Stimulated activated CD4-positive, alpha-beta T cell treated with anti-CD3 and anti-CD28 coated beads, Interleukin-12 subunit alpha, Interleukin-12 subunit beta, amount 100 ng/mL, for 48 hours (primary cell): ENCODE data around the gene KIF2C.

ENCODE experiments used
- DNase-seq, 3 donors: peaks; one replicate each; pipeline ENCODE4 v3.0.0-alpha.2; 2020; ENCODE audit warnings: low read depth in 2 of 3, low spot score in 1 of 3

KIF2C gene

DNA sequence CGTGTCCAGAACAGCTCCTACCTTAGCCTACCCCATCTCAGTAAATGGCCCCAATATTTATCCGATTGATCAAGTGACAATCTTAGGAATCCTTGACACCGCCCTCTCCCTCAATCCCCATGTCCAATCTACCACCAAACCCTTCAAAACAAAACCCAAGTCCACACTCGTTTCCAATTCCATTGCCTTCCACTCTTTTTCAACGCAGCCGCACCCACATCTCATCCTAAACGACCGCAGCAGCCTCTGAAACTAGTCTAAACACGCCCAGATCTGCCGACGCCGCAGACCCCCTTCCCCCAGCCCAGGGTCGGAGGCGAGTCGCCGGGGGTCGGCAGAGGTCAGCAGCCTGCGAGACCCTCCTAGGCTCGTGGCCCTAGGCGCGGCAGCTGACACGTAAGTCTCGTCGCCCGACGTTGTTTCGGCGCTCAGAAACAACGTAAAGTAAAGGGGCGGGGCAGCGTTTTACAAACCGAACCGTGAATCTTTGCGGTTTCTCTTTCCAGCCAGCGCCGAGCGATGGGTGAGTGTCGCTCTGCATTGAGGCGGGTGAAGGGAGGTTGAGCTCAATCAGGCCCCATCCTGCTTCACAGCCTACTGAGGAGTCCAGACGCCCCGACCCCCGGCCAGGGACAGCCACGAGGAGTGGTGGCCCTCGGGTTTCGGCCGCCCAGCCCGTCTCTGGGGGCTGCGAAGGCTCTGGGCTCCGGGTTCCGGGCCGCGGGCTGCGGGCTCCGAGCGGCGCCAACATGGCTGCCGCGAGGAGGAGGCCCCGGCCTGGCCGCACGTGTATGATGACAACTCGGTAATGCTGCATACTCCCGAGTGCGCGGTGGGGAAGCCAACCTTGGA is 35.7 kb downstream of the KIF2C start, which contains the start of gene RPS8:
RPS8 (plus strand) TSS at position 463 of the 852 bp plus-strand sequence; CDS start at position 520, 57 bp downstream.
- DNase-seq = peak; percentile 82 to 90 (median 85)

DNA sequence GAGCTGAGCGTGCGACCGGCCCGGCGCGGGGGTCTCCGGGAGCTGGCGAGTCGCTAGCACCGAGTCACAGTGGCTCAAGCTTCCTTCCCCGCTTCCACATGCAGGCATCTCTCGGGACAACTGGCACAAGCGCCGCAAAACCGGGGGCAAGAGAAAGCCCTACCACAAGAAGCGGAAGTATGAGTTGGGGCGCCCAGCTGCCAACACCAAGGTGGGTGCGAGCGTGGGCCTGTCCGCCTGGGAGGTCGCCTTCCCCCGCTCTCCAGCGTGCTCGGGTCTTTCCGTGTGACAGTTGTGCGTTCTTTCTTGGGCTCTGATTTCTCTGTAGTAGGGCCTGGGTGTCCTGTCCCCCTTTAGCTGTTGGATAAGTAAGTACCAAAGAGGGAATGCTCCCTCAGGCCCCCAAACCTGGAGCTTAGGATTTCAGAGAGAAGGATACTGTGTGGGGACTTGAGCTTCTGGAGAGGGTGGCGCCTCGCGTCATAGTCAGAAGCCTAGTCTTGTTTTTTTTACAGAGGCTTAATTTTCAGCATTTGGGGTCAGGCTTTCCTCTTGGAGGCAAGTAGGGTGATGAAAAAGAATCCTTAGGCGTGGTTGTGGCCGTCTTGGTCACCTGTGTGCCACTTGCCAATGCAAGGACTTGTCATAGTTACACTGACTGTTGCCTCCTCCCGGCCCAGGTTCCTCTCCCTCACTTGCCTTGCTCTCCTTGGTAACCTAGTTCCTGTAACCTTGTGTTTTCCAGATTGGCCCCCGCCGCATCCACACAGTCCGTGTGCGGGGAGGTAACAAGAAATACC is 36.5 kb downstream of the KIF2C start:
- DNase-seq = no peak

DNA sequence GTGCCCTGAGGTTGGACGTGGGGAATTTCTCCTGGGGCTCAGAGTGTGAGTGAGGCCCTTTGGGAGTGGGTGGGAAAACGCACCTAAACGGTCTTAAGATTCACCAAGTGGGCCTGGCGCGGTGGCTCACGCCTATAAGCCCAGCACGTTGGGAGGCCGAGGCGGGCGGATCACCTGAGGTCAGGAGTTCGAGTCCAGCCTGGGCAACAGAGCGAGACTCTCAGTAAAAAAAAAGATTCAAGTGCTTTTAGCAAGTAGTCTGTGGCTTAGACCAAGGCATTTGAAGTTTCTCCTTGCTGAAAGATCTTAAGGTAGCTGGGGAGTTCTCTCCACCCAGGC is 37.1 kb downstream of the KIF2C start:
- no peak for DNase-seq

DNA sequence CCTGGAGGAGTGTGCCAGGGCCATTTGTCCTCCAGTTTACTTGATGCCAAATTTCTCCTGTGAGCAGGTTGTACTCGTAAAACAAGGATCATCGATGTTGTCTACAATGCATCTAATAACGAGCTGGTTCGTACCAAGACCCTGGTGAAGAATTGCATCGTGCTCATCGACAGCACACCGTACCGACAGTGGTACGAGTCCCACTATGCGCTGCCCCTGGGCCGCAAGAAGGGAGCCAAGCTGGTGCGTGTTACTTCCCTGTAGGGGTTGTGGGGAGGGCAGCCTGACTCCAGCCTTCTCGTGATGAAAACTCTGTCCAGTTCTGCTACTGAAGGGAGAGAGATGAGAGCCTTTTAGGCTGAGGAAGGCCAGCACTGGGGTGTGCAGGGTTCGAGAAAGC is 37.9 kb downstream of the KIF2C start:
- DNase-seq = no peak

DNA sequence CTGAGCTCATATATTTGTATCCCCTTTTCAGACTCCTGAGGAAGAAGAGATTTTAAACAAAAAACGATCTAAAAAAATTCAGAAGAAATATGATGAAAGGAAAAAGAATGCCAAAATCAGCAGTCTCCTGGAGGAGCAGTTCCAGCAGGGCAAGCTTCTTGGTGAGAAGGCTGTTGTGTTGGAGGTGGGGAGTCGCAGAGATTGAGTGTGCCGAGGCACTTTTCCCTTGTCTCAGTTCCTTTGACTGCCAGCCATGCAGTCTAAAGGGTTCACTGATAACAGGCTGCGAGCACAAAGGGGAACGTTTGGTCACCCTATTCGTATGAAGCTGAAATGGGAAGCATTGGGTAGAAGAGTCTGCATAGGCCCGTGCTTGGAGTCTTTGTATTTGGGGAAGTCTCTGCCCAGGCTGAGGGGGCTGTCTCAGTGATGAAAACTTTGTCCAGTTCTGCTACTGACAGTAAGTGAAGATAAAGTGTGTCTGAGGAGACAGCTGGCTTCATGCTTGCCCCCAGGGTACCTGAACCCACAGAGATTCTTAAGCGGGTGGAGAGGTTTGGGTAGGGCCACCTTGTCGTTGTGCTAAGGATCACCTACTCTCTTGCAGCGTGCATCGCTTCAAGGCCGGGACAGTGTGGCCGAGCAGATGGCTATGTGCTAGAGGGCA is 38.5 kb downstream of the KIF2C start:
- no peak for DNase-seq

DNA sequence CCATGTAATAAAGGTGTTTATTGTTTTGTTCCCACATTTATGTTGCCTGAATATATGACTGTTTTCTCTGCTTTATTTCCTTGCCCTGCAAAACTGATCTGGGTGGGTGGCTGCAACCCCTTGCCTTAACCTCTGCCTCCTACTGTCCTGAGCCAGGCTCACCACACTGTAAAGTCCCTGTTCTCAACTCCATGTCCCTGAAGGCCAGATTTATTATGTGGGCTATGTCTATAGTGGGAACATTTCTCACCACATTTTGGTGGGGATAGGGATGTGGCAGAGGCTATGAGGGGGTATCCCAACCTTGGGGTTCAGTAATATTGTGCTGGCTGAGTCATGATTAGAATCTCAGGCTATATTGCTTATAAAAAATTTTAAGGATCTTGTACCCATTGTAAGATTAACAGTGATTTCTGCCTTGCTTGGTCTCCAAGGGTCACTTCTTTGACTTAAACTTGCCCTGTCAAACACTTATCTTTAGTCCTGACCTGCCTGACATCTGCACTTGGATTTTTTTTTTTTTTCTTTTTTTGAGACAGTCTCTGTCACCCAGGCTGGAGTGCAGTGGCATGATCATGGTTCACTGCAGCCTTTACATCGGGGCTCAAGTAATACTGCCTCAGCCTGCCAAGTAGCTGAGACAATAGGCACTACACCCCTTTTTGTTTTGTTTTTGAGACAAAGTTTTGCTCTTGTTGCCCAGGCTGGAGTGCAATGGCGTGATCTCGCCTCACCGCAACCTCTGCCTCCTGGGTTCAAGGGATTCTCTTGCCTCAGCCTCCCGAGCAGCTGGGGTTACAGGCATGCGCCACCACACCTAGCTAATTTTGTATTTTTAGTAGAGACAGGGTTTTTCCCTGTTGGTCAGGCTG is 39.3 kb downstream of the KIF2C start:
- DNase-seq = no peak

DNA sequence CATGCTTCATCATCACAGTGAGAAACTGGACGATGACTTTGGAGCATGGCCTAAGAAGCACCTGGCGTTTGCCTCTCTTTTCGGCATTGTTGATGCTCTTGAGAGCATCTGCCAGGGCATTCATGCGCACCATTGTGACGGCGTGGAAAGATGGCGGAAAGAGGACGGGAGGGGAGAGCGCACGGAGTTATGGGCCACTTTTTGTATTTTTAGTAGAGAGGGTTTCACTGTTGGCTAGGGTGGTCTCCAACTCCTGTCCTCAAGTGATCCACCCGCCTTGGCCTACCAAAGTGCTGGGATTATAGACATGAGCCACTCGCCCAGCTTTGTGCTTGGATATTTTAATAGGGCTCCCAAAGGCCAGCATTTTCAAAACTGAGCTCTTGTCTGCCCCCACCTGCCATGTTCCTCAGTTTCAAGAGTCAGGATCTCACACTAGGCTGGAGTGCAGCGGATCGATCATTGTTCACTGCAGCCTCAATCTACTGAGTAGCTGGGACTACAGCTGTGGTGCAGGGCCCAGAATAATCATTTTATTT is 41.0 kb downstream of the KIF2C start:
- DNase-seq = no peak

DNA sequence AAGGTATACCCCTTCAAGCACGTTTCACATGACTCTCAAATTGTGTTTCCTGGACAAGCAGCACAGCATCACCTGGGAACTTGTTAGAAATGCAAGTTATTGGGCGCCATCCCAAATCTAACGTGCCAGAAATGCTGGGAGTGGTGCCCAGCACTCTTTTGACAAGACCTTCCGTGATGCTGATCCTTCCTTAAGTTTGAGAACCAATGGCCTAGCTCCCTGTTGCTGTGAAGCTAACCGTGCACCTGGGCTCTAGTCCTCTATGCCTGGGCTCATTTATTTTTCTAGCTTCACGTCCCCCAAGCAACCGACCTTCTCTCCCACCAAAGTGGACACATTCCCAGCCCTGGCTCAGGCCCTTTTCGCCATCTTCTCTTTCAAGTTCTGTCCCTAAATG is 44.1 kb downstream of the KIF2C start:
- DNase-seq = no peak

DNA sequence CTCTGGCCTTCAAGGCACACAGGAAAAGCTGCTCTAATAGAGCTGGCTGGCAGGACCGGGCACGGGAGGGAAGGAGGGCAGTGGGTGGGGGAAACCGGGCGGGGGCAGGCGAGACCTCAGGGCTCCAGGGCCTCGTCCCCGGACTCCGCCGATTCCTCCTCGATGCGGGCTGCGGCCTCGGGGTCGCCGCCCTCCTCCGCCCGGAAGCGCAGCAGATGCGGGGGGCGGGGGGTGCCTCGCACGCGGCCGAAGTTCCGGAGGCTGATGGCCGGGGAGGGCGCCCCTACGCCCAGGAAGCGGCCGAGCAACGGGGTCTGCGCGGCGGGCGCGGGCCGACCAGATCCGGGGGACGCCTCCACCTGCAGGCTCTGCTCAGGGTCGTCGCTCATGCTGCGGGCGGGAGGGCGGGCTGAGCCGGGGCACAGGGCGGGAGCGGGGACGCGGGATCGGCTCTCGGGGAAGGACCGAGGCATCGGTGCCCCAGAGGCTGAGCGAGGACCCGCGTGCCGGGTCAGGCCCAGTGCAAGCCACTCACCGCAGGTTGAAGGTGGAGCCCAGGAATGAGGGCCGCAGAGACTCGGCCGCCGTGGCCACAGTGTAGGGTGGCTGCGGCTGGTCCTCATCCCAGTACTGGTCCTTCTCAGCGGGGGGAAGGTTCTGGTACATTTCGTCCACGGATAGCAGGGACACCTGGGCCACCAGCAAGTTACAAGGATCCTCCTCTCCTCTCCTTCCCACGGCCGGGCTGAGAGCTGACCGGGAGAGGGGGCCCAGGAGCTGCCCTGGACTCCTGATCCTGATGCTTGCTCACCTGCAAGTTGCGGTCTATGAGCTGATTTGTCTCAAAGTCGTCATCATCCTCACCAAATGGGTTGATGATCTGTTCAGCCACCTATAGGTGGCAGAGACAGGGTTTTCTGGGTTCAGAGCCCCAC is 44.7 kb downstream of the KIF2C start:
- DNase-seq = no peak

DNA sequence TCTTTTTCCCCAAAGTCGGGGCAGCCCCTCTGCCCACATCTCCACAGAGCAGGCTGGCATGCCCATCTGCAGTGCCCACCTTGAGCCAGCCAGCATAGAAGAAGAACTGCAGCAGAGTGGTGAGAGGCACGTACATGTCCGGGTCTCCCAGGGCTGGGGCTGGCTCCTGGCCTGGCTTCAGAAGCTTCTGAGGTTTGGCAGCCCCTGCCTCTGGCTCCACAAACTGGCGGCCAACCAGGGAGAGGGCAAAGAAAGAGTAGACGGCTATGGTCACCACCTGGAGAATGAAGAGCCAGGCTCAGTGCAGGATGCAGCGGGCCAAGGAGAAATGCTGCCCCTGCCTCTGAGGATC is 45.4 kb downstream of the KIF2C start:
- DNase-seq = no peak

DNA sequence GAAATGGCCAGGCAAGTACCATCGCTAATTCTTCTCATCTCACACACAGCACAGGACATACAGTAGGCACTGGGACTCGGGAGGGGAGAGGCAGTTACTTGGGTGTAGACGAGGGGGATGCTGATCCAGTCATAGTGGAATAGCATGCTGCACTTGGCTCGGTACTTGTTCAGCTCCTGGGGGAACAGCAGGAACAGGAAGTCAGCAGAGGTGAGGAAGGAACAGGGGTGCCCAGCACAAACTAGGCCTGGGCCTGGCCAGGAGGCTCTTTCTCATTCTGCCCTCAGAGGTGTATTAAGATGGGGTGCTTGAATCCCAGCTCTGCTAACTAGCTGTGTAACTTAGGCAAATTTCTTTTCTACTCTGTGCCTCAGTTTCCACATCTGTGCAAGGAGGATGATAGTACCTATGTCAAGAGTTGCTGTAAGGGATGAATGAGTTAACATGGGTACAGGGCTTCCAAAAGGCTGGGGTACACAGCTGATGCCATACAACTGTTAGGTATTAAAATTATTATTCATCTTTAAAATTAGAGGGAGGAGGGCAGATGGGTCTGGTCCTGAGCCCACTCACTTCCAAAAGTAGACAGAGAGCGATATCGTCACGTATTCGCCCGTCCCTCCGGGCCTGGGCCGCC is 46.0 kb downstream of the KIF2C start:
- DNase-seq = no peak

DNA sequence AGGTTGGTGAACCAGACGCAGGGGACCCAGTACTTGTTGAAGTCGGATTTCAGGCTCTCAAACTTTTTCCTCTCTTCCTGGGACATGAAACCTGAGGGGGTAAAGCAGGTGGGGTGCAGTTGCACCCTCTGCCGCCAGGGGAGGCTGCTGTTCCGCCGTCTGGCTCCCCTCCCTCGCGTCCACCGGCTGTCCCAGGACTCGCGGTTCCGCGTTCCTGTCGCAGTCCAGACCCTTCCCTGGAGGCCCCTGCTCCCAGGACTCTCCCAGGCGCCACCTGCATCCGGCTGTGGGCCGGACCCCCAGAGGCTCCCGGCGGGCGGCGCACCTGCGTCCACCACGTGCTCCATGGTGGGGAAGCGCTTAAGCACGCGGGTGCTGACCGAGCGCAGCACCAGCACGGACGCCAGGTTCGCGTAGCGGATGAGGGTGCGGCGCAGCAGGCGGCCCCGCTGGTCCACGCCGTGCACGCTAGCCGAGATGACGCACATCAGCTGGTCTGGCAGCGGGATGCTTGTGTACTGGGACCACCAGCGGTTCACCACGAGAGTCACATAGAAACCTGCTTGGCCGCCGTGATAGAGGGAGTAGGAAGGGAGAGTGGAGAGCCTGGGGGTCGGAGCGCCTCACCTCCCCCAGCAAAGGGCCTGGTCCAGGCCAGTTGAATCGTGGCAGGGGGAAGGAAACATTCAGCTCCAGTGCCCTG is 46.7 kb downstream of the KIF2C start:
- DNase-seq = peak; percentile 66 to 74 (median 72)

DNA sequence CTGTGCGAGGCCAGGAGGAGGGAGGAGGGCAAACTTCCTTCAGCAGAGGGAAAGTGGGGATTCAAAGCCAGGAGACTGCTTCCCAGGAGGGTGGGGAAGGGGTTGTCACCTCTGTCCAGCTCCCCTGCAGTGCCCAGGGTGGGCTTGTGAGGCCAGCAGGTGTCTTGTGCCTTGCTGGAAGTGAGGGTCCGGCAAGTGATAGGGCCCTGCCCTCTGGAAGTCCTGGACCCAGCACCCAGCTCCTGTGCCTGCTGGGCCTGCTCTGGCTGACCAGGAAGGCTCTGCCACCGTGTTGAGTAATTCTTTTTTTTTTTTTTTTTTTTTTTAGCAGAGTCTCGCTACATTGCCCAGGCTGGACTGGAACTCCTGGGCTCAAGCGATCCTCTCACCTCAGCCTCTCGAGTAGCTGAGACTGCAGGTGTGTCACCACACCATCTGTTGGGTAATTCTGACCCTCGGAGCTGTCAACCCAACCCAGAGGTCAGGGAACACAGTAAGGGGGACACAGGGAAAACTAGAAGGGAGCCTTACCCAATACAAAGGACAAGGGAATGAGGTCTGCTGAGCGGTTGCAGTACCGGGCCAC is 47.3 kb downstream of the KIF2C start:
- no peak for DNase-seq

DNA sequence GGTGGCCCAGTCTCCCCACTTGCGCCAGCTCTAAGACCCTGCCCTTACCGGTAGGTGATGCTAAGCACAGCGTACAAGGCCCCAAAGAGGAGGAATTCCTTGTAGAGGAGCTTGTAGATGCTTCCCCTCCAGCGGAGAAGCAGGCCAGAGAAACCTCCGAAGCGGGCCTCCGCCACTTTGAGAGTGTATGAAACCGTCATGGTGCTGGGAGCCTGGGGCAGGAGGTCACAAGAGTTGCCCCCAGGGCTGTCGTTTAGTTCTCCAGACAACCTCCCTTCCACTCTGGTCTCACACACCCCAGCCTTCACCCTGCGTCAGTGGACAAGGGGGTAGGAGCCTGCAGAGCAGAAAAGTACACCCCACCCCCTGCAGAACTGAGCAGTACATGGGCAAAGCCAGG is 47.9 kb downstream of the KIF2C start:
- no peak for DNase-seq

DNA sequence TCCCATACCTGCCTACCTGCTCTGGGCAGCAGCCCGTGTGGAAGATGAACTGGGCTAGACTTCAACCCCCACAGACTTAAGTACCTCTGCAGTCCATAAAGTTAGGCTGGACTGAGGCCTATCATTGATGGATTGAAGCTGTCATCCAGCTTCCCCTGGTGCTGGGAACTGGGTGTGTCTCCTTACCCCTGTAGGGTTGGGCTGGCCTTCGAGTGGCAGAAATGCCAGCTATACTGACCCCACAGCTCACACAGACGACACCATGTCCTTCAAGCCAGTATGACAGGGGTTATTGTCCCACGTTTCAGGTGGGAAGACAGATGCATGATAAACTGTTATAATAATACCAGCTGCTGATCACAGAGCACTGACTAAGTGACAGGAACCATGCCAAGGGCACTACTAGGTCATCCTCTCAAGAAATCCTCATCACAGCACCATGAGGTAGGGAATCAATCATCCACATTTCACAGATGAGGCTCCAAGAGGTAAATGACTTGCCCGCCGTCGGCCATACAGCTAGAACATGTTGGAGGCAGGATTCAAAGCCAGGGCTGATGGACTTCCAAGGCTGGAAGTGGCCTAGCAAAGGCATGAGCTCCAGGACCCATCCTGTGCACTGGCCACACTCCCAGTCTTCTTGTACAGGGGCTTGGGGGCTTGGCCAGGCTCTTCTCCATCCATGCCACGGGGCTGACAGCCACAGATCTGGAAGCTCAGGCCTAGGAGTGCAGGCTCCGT is 48.7 kb downstream of the KIF2C start, which contains the start of gene BEST4:
BEST4 (minus strand) TSS at position 51 of the 741 bp plus-strand sequence. CDS start 465 bp downstream, outside the sequence.
- DNase-seq = no peak

DNA sequence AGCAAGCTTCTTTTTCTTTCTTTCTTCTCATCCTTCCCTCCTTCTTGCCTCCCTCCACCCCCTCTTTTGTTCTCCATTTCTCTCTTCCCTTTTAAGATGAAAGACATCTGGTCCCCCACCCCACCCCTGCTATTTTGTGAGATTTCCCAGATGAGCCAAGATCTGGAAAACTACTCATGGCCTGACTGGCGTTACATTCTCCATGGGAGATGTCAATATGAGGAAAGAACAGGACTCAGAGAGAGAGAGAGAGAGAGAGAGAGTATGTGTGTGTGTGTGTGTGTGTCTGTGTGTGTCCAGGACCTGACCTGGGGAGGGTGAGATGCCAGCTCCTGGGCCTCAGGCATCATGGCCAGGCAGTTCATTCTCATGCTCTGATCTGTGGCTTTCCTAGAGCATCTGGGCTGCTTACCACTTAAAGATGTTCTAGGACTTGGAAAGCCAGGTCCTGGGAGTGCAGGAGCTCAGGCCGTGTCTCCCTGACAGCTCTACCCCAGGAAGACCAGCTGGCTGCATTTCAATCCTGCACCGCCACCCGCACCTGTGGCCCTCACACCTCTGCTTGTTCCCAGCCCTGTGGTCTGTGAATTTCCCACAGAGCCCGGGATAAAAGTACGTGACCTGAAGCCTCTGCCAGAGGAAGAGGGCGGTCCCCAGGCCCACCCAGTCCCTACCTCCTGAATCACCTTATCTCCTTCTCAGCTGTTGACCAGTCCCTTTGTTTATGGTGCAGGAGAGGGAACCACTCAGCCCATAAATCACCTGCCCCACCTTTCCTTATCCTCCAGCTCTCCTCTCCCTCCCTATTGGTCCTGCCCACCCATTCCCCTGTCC is 51.5 kb downstream of the KIF2C start:
- no peak for DNase-seq
